GM12872 (cell line): ENCODE results near the gene SPNS2.

Experiments
- TF ChIP-seq, protein P1 (sequence below): IDR thresholded peaks from 3 replicates; pipeline ENCODE4 v1.5.1; 2011; ENCODE audit warnings: low read depth, mild to moderate bottlenecking, low read length, moderate library complexity; ENCODE audit not compliant: insufficient read depth

SPNS2 gene

DNA sequence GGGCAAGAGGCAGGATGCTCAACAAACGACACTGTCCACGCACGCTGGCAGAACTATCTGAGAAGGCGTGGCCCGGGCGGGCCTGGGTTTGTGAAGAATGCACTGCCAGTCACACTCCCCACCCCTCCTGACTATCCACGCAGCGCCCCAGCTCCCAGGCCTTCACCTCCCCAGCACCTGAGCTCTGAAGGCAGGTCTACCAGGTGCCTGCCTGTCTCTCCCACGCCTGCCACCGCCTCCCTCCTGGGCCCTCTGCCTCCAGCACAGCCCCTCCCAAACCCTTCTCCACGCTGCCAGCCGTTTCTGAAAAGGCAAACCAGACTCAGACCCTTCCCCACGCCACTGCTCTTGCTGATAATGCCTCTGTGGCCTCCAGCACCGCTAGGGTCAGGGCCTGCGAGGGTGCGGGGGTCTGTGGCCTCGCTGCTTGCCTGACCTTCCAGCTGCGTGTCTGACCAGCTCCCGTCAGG lies 44.9 kb downstream of the SPNS2 start:
- TF ChIP-seq, protein P1, sequence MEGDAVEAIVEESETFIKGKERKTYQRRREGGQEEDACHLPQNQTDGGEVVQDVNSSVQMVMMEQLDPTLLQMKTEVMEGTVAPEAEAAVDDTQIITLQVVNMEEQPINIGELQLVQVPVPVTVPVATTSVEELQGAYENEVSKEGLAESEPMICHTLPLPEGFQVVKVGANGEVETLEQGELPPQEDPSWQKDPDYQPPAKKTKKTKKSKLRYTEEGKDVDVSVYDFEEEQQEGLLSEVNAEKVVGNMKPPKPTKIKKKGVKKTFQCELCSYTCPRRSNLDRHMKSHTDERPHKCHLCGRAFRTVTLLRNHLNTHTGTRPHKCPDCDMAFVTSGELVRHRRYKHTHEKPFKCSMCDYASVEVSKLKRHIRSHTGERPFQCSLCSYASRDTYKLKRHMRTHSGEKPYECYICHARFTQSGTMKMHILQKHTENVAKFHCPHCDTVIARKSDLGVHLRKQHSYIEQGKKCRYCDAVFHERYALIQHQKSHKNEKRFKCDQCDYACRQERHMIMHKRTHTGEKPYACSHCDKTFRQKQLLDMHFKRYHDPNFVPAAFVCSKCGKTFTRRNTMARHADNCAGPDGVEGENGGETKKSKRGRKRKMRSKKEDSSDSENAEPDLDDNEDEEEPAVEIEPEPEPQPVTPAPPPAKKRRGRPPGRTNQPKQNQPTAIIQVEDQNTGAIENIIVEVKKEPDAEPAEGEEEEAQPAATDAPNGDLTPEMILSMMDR: no peak

DNA sequence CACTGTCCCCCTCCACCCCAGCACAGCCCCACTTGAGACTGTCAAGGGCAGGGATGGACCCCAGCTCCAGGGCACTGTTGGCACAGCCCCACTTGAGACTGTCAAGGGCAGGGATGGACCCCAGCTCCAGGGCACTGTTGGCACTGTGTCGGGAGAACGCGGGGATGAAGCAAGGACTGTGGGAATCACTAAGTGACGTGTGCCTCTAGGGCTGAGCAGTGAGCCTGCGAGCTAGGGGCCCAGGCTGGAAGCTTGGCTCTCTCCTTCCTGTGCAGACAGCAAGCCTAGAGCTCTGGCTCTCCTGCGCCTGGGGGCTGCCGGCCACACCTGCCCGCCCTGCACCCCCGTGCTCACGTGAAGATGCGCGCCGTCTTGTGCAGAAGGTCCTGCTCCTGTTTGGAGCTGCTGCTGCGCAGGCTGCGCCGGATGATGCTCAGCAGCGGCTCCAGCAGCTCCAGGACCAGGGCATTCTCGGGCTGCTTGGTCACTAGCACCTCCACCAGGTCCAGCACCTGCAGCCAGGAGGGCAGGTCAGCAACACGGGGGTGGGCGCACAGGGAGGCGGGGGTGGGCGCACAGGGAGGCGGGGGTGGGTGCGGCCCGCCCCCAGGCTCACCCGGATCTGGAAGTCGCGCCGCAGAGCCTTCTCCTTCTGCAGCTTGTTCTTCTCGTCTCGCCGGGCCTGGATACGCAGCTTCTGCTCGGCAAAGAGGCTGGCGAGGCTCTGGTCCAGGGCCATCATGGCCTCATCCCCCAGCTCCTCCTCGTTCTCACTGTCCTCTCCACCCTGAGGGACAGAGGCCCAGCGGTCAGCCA lies 45.7 kb downstream of the SPNS2 start:
- TF ChIP-seq, protein P1: no peak

DNA sequence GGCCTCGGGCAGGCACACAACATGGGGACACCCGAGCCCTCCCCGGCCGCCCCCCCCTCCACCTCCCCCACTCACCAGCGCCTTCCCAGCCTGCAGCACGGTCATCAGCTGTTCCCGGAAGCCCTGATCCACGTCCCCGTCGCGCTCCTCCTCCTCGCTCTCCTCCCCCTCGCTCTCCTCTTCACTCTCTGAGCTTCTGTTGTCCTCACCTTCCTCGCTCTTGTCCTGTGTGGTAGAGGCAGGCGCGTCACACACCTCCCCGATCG lies 46.2 kb downstream of the SPNS2 start:
- TF ChIP-seq, protein P1: no peak

DNA sequence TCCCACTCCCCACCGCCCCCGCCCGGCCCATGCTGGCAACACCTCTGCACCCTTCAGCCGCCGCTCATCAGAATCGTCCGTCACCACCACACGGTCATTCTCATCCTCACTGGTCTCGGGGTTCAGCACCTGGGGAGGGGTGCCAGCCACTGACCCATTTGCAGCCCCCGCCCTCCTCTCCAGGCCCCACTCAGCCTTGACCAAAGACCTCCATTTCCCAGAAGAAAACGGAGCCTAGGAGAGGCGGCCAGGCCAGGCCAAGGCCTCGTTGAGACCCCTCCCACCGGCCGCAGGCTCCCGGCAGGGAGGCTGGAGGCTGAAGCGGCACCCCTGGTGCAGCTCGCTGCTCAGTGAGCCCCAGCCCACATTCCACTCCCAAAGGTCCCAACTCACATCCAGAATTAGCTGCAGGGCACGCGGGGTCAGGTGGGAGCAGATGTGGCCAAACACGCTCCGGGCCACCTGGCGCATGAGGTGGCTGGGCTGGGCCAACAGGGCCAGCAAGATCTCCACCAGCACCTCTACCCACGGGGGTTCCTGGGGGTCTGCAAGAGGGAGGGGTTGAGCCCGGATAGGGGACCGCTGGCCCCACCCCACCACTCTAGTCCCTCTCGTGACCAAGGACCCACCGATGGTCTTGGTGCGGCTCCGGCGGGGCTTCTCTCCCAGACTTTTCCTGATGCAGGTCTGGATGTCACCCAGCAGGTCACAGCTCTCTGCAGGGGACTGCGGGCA lies 46.7 kb downstream of the SPNS2 start:
- TF ChIP-seq, protein P1: no peak

DNA sequence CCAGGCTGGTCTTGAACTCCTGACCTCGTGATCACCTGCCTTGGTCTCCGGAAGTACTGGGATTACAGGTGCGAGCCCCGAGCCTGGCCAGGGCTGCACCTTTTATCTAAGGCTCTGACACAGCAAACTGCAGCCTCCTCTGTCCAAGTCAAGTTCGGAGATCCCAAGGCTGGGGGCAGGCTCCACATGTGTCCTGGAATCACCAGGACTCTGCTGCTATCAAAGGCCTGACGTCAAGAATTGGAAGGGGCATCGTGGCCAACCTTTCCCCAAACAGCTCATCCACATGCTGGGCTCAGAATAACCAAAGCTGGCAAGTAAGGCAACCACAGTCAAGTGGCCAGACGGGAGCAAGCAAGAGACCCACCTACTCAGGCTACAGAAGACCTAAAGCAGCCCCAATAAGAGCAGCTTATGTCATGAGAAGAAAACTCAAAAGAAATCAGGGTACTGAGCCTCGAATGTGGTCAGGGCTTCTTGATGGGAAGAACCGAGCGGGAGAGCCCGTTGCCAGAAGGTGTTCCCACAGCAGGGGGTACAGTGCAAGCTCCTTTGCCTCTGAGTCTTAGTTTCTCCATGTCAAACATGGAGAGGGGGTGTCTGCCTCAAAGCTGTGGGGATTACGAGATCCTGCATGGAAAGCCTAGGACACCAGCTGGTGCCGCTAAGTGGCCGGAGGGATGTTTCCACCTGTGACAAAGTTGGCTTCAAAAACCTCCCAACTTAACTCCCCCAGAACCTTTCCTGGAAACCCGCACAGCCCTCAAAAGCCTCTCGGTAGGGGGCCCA lies 48.6 kb downstream of the SPNS2 start:
- TF ChIP-seq, protein P1: no peak

DNA sequence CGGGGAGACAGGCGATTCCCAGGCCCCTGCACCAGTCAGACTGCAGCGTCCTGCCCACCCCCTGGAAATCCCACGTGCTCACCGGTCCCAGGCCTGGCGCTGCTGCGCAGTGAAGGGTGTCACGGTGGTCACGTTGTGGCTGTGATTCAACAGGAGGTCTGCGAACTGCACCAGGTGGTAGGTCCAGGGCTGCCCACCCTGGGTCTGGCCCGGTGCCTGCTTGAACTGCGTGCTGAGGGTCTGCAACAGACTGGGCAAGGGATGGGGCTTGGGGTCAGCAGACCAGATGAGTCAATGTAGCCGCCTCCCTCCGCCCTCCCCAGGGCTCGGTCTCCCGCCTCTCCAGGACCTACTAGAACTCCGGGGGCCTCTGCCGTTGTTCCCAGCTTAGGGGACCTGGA lies 49.4 kb downstream of the SPNS2 start:
- TF ChIP-seq, protein P1: no peak

DNA sequence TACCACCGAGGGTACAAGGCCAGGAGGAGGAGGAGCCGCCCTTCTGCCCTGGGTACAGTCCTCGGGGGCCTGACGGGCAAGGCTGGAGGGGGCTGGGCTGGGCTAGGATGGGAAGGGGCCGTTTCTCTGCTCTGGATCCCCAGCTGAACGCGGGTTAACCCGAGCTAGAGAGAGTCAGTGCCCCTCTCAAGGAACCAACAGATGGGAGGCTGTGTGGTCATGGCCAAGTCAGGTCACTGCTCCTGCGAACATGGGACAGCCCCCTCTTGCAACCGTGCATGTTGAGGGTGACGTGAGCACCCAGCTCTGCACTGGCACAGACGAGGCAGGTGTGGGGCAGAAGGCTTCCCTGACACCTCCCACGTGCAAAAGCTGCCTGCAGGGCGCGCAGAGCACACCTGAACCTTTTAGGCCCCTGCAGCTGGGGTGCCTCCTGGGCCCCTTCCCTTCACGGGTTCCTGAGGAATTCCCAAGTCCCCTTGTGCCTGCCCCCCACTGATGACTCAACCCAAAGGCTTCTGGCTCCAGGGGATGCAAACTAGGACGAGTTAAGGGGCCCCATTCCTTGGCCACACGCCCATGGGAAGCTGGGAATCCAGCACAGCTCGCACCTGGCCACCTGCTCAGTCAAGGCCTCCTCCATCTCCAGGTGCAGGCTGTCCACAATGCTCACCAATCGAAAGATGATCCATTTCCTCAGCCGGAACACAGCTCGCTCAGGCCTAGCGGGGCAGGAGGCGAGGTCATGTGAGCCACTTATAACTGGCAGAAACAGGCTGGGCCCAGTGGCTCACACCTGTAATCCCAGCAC lies 50.2 kb downstream of the SPNS2 start:
- TF ChIP-seq, protein P1: no peak
